KMS-11 (cell line): ENCODE data around the gene NSF.

Source experiments
- H2AFZ ChIP-seq: fragments of 200-600 bp; sonication (generic); 2 replicates; pipeline ENCODE4 v1.6.1; 2016; ENCODE audit warnings: antibody characterized with exemption, mixed run types, low read depth
- H3K27ac ChIP-seq: fragments of 200-600 bp; sonication (generic); 2 replicates; pipeline ENCODE4 v1.6.1; 2016; ENCODE audit warnings: mild to moderate bottlenecking, mixed run types
- H3K27me3 ChIP-seq: fragments of 200-600 bp; sonication (generic); 2 replicates; pipeline ENCODE4 v1.6.1; 2017; ENCODE audit warnings: mild to moderate bottlenecking, low read depth, mixed run types, moderate library complexity; ENCODE audit not compliant: insufficient read depth
- H3K36me3 ChIP-seq: fragments of 200-600 bp; sonication (generic); 2 replicates; pipeline ENCODE4 v1.6.1; 2017; ENCODE audit warnings: mild to moderate bottlenecking, mixed run types; ENCODE audit not compliant: insufficient read depth
- H3K4me1 ChIP-seq: fragments of 200-600 bp; sonication (generic); 2 replicates; pipeline ENCODE4 v1.6.1; 2016; ENCODE audit warnings: mild to moderate bottlenecking, low read depth, mixed run types; ENCODE audit not compliant: poor library complexity, severe bottlenecking
- H3K4me2 ChIP-seq: fragments of 200-600 bp; sonication (generic); 2 replicates; pipeline ENCODE4 v1.7.0; 2016; ENCODE audit warnings: mild to moderate bottlenecking, mixed run types
- H3K4me3 ChIP-seq: fragments of 200-600 bp; sonication (generic); IDR thresholded peaks from 2 replicates; pipeline ENCODE4 v1.6.1; 2017; ENCODE audit warnings: low read depth, low read length, mixed read lengths; ENCODE audit not compliant: insufficient read depth
- H3K79me2 ChIP-seq: fragments of 200-600 bp; sonication (generic); 2 replicates; pipeline ENCODE4 v1.6.1; 2016; ENCODE audit warnings: low read depth, mixed run types; ENCODE audit not compliant: insufficient read depth
- H3K9ac ChIP-seq: fragments of 200-600 bp; sonication (generic); 2 replicates; pipeline ENCODE4 v1.6.1; 2016; ENCODE audit warnings: mild to moderate bottlenecking, mixed run types
- H4K20me1 ChIP-seq: fragments of 200-600 bp; sonication (generic); 2 replicates; pipeline ENCODE4 v1.6.1; 2016; ENCODE audit warnings: mild to moderate bottlenecking, mixed run types; ENCODE audit not compliant: insufficient read depth
- TF ChIP-seq, protein P1 (sequence below): fragments of 200-600 bp; sonication (generic); conservative IDR thresholded peaks from 2 replicates; pipeline ENCODE4 v1.6.1; 2017; ENCODE audit warnings: low read depth, mild to moderate bottlenecking, antibody characterized with exemption, low read length, moderate library complexity, mixed read lengths

The NSF gene

DNA sequence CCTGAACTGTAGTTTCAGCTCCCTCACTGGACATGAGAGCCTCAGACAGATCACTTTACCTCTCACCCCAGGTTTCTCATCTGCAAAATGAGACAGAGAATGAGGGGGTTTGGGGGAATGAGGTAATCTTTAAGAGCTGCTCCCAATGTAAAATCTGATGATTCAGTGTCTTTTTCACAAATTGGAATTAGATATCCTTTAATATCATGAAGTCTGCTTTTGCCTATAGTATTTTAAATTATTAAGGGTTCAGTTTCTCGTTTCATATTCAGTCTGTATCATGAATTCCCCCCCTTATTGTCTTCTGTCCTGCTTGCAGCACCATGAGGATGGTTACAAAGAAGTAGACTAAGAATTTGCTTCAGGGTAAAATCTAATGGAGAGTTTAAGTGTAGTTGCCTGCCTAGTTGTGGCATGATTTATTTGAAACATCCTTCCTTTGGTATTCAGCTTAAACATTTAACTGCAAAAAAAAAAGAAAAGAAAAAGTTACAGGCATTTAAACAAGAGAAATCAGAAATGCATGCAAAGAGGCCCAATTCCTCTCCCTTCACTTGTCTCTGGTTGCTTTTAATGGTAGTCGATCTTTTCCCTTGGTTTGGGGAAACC, 150.8 kb downstream of the NSF start:
- H3K9ac ChIP-seq = no peak overlapping the region

DNA sequence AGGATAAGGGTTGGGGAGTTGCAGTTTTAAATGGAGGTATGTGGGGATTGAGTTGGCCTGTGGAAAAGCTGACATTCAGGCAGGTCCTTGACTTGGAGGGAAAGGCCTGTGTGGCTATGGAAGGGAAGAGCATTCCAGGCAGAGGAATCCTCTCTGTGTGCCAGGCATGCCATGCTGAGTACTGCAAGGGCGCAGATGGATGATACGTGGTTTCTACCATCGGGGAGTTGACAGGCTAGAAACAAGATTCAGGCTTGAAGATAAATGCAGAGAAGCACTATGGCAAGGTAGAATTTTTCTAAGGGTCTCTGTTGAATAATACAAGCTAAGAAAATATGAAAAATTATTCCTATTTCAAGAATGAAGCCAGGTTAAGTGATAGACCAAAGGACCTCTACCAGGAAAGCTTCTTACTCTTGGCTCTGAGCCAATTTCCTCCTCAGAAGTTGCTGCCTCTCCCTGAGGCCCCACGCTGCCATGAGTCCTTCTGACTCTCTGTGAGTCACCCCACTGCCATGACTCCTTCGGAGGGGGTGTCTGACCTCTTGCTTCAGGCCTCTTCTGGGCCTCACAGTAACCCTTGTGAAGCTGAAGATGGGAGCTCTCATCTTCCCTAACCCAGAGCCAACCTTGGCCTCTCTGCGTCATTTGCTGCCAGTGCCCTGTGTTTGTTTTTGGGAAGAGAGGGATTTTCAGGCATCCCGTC, 152.2 kb downstream of the NSF start:
- Histone ChIP-seq H3K79me2 (no peaks in the 10 kb centered on the region), H2AFZ (no peak overlapping the region), H4K20me1 (no peaks in the 10 kb centered on the region), H3K4me1 (no peaks in the 10 kb centered on the region), H3K4me3 (no peak overlapping the region), H3K36me3 (no peaks in the 10 kb centered on the region), H3K9ac (no peak overlapping the region), H3K27me3 (no peaks in the 10 kb centered on the region), H3K27ac (no peak overlapping the region), H3K4me2 (no peak overlapping the region)
- TF ChIP-seq, protein P1, sequence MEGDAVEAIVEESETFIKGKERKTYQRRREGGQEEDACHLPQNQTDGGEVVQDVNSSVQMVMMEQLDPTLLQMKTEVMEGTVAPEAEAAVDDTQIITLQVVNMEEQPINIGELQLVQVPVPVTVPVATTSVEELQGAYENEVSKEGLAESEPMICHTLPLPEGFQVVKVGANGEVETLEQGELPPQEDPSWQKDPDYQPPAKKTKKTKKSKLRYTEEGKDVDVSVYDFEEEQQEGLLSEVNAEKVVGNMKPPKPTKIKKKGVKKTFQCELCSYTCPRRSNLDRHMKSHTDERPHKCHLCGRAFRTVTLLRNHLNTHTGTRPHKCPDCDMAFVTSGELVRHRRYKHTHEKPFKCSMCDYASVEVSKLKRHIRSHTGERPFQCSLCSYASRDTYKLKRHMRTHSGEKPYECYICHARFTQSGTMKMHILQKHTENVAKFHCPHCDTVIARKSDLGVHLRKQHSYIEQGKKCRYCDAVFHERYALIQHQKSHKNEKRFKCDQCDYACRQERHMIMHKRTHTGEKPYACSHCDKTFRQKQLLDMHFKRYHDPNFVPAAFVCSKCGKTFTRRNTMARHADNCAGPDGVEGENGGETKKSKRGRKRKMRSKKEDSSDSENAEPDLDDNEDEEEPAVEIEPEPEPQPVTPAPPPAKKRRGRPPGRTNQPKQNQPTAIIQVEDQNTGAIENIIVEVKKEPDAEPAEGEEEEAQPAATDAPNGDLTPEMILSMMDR = no peak

More for the DNA sequence above, 150.8 kb downstream of the NSF start:
- Histone ChIP-seq H3K4me3 (no peak overlapping the region), H3K27me3 (no peaks in the 10 kb centered on the region), H3K4me2 (no peak overlapping the region), H2AFZ (no peak overlapping the region), H3K4me1 (no peaks in the 10 kb centered on the region), H3K36me3 (no peaks in the 10 kb centered on the region), H3K27ac (no peak overlapping the region), H3K79me2 (no peaks in the 10 kb centered on the region), H4K20me1 (no peaks in the 10 kb centered on the region)
- TF ChIP-seq, protein P1 = no peak

DNA sequence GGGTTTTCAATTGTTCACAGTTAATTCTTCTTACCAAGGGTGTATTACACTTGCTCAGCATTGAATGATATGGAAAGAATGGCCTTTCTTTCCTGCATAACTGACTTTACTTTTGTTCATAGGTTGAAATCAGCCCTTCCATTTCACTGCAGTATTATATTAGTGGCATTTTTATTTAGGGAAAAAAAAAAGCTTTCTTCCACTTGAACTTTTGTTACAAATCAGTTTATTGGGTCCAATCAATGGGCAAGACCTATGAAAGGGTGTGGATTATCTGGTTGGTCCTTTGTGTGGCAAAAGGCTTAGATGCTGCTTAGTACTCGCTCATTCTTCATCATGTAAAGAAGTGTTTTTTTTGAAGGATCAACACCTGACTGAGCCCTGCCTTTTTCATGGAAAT, 154.0 kb downstream of the NSF start:
- Histone ChIP-seq H3K4me3 (no peak overlapping the region), H3K9ac (no peak overlapping the region), H3K4me2 (no peak overlapping the region), H4K20me1 (no peaks in the 10 kb centered on the region), H3K27ac (no peak overlapping the region), H3K4me1 (no peaks in the 10 kb centered on the region), H3K27me3 (no peaks in the 10 kb centered on the region), H3K36me3 (no peaks in the 10 kb centered on the region), H3K79me2 (no peaks in the 10 kb centered on the region), H2AFZ (no peak overlapping the region)
- TF ChIP-seq, protein P1 = no peak

DNA sequence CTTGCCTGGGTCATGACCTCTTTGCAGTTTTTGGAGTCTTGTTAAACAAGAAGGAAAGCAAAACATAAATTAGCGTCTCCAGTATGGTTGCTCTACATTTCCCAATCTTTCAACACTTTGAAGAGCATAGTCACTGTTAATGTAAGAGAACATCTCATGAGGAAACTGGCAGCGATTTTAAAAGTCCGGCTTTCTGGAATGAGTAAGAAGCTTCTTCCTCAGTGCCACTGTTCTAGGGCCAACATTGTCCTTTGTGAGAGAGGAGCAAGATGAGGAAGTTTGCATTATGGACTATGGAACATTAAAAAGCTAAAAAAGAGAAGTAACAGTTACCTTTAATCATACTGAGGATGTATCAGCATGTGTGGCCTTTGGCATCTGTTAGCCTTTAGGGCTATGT, 154.9 kb downstream of the NSF start:
- Histone ChIP-seq H4K20me1 (no peaks in the 10 kb centered on the region), H3K4me1 (no peaks in the 10 kb centered on the region), H3K4me3 (no peak overlapping the region), H3K36me3 (no peaks in the 10 kb centered on the region), H3K27ac (no peak overlapping the region), H3K27me3 (no peaks in the 10 kb centered on the region), H3K4me2 (no peak overlapping the region), H3K79me2 (no peaks in the 10 kb centered on the region), H2AFZ (no peak overlapping the region), H3K9ac (no peak overlapping the region)
- TF ChIP-seq, protein P1 = no peak
